IPS-11a (cell line): ENCODE data around the gene LRP1B.
"Not testable (repeated sequence)": the region's sequence is repeated elsewhere in the genome, so short reads cannot be mapped to it uniquely, and the experiment has no call there.

ENCODE experiments used
- H3K4me3 ChIP-seq: one replicate; pipeline ENCODE4 v1.5.1; 2013; ENCODE audit warnings: low read depth, low read length, control low read depth

Gene LRP1B

GRCh38 chr2:140596447-140596846, 1534.4 kb downstream of the LRP1B start:
- no peak overlapping the region for H3K4me3 ChIP-seq

GRCh38 chr2:140595107-140595506, 1535.7 kb downstream of the LRP1B start:
- H3K4me3 ChIP-seq = no peak overlapping the region

GRCh38 chr2:140593132-140593531, 1537.7 kb downstream of the LRP1B start:
- H3K4me3 ChIP-seq = no peak overlapping the region

- no peak overlapping the region for H3K4me3 ChIP-seq
Measured at GRCh38 chr2:140589696-140590095, 1541.1 kb downstream of the LRP1B start.

- no peak overlapping the region for H3K4me3 ChIP-seq
Measured at GRCh38 chr2:140589273-140589672, 1541.5 kb downstream of the LRP1B start.

- H3K4me3 ChIP-seq = no peak overlapping the region
Measured at GRCh38 chr2:140586379-140586778, 1544.4 kb downstream of the LRP1B start.

- H3K4me3 ChIP-seq = no peak overlapping the region
Measured at GRCh38 chr2:140585016-140585415, 1545.8 kb downstream of the LRP1B start.

- H3K4me3 ChIP-seq = no peak overlapping the region
Measured at GRCh38 chr2:140584471-140584870, 1546.3 kb downstream of the LRP1B start.

GRCh38 chr2:140580532-140581151, 1550.2 kb downstream of the LRP1B start:
- H3K4me3 ChIP-seq = no peak overlapping the region

GRCh38 chr2:140577453-140577852, 1553.4 kb downstream of the LRP1B start:
- H3K4me3 ChIP-seq = no peak overlapping the region

- H3K4me3 ChIP-seq = no peak overlapping the region
Measured at GRCh38 chr2:140567734-140568133, 1563.1 kb downstream of the LRP1B start.

- no peak overlapping the region for H3K4me3 ChIP-seq
Measured at GRCh38 chr2:140565756-140566155, 1565.1 kb downstream of the LRP1B start.

- no peak overlapping the region for H3K4me3 ChIP-seq
Measured at GRCh38 chr2:140555701-140556100, 1575.1 kb downstream of the LRP1B start.

- no peak overlapping the region for H3K4me3 ChIP-seq
Measured at GRCh38 chr2:140552634-140553033, 1578.2 kb downstream of the LRP1B start.

- H3K4me3 ChIP-seq = no peak overlapping the region
Measured at GRCh38 chr2:140551287-140551686, 1579.5 kb downstream of the LRP1B start.

GRCh38 chr2:140550821-140551220, 1580.0 kb downstream of the LRP1B start:
- H3K4me3 ChIP-seq = no peak overlapping the region

- H3K4me3 ChIP-seq = not testable (repeated sequence)
Measured at GRCh38 chr2:140544769-140545168, 1586.0 kb downstream of the LRP1B start.

GRCh38 chr2:140542627-140543026, 1588.2 kb downstream of the LRP1B start:
- no peak overlapping the region for H3K4me3 ChIP-seq

- no peak overlapping the region for H3K4me3 ChIP-seq
Measured at GRCh38 chr2:140539242-140539875, 1591.5 kb downstream of the LRP1B start.

- H3K4me3 ChIP-seq = no peak overlapping the region
Measured at GRCh38 chr2:140529706-140530105, 1601.1 kb downstream of the LRP1B start.

- H3K4me3 ChIP-seq = no peak overlapping the region
Measured at GRCh38 chr2:140528982-140529381, 1601.8 kb downstream of the LRP1B start.

GRCh38 chr2:140526575-140526974, 1604.2 kb downstream of the LRP1B start:
- no peak overlapping the region for H3K4me3 ChIP-seq

- H3K4me3 ChIP-seq = no peak overlapping the region
Measured at GRCh38 chr2:140512106-140512505, 1618.7 kb downstream of the LRP1B start.
